GM18505 (cell line): Measurements from ENCODE around the gene BANK1.

Experiments used
- ATAC-seq: cut with Tn5 transposase; IDR thresholded peaks from one replicate; pipeline ENCODE4 v1.9.1; 2021; ENCODE audit not compliant: unreplicated experiment
- POLR2A ChIP-seq: IDR thresholded peaks from 4 replicates; pipeline ENCODE4 v1.6.1; 2011; ENCODE audit warnings: borderline replicate concordance; ENCODE audit not compliant: insufficient read depth, insufficient read length; ENCODE audit errors: extremely low read depth

The BANK1 gene

GRCh38 chr4:101791182-101791558 is 640 bp downstream of the BANK1 start:
- no peak for TF ChIP-seq POLR2A
- peak; percentile 6 for ATAC-seq

- ATAC-seq: no peak
- TF ChIP-seq POLR2A: no peak
Measured at GRCh38 chr4:101792056-101792590, 1.6 kb downstream of the BANK1 start.

- no peak for ATAC-seq
- no peak for TF ChIP-seq POLR2A
Measured at GRCh38 chr4:101793397-101793796, 2.9 kb downstream of the BANK1 start.

- no peak for TF ChIP-seq POLR2A
- no peak for ATAC-seq
Measured at GRCh38 chr4:101794806-101795205, 4.3 kb downstream of the BANK1 start.

DNA sequence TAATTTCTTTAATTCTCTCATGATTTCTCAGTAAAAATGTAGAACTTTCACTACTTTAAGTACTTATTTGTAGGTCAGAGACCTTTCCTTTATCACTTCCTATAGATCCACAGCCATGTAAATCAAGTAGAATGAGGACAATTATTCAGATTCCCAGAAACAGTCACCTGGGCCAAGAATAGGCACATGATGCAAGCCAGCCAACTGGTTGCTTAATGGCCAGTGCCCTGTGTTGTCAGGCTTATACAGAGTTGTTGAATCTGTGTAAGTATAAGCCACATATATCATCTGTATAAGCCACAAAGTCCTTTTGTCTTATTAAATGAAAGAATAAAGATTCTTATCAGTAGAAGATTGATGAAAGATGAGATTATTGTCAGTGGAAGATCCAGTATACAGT is 5.2 kb downstream of the BANK1 start:
- no peak for TF ChIP-seq POLR2A
- no peak for ATAC-seq

GRCh38 chr4:101801958-101802357 is 11.4 kb downstream of the BANK1 start:
- TF ChIP-seq POLR2A: no peak
- ATAC-seq: no peak

GRCh38 chr4:101806914-101807313 is 16.4 kb downstream of the BANK1 start:
- no peak for TF ChIP-seq POLR2A
- ATAC-seq: peak; percentile 99

DNA sequence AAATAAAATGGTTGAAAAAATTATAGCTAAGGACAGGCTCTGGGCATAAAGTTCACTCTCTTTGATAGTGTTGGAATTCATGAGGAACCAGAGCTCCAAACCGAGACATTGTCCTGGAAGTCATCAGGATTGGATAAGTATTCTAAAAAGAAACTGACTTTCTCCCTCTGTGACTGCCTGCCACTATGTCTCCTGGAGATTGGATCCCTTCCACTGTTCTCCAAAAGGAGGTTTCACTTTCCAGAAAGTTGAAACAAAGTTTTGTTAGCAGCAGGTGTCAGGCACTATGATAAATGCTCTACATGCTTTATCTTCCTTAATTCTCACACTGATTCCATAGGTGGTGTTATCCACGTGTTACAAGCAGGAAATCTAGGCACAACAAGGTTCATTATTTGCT is 16.8 kb downstream of the BANK1 start:
- ATAC-seq: peak; percentile 33
- no peak for TF ChIP-seq POLR2A

GRCh38 chr4:101813604-101814003 is 23.1 kb downstream of the BANK1 start:
- peak; percentile 80 for ATAC-seq
- no peak for TF ChIP-seq POLR2A

GRCh38 chr4:101818362-101818761 is 27.8 kb downstream of the BANK1 start:
- no peak for TF ChIP-seq POLR2A
- no peak for ATAC-seq

DNA sequence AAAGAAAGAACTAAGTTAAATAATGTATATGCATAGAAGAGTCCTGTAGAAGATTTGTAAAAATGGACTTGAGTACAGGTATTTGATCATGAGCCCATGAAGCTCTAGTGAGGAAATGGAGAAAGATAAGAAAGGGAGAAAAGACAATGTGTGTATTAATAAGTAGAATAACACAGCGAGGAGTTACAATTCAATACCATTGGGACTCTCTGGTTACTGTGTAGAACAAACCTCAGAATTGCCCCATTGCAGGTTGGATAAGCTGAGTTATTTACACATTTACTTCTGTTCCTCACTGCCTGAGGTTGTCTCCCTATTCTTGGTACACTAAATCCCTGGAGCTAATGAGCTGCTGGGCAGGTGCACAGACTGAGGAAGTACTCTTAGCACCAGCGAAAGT is 33.3 kb downstream of the BANK1 start:
- ATAC-seq: no peak

GRCh38 chr4:101824500-101824899 is 34.0 kb downstream of the BANK1 start:
- no peak for TF ChIP-seq POLR2A
- ATAC-seq: no peak

More for the DNA sequence above, 33.3 kb downstream of the BANK1 start:
- TF ChIP-seq POLR2A: no peak

- TF ChIP-seq POLR2A: no peak
- ATAC-seq: no peak
Measured at GRCh38 chr4:101825953-101826352, 35.4 kb downstream of the BANK1 start.

DNA sequence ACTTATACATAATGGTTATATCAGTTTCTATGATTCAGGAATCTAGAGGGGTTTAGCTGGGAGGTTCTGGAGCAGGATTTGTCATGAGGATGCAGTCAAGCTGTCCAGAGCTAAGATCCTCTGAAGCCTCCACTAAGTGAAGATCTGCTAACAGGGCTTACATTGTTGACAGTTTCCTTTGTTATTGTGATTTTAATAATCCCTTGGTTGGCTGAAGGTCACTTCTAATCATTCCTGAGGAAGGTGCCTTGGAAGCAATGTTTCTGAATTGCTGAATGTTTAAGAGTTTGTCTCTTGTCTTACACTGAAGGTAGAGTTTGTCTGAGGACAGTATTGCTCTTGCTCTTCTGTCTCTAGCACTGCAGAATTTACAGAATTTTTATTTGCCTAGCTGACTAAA is 41.3 kb downstream of the BANK1 start:
- TF ChIP-seq POLR2A: no peak
- ATAC-seq: no peak

DNA sequence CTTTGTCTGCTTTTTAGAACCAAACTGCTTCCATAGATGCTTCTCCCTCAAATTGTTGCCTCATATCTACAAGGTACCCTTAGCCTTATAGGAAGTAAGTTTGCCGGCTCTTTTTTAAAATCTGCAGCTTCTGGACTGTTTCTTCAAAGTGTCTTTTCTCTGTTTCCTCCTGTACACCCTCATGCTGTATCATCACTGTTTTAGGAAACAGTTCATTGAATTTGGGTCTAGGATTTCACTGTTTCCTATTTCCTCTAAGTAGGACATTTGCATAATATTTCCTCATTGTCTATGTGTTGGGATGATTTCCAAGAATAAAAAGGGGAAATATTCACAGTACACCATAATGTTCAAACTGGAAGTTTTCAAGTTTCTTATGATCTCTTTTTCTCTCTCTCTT is 43.0 kb downstream of the BANK1 start:
- no peak for TF ChIP-seq POLR2A
- ATAC-seq: no peak

DNA sequence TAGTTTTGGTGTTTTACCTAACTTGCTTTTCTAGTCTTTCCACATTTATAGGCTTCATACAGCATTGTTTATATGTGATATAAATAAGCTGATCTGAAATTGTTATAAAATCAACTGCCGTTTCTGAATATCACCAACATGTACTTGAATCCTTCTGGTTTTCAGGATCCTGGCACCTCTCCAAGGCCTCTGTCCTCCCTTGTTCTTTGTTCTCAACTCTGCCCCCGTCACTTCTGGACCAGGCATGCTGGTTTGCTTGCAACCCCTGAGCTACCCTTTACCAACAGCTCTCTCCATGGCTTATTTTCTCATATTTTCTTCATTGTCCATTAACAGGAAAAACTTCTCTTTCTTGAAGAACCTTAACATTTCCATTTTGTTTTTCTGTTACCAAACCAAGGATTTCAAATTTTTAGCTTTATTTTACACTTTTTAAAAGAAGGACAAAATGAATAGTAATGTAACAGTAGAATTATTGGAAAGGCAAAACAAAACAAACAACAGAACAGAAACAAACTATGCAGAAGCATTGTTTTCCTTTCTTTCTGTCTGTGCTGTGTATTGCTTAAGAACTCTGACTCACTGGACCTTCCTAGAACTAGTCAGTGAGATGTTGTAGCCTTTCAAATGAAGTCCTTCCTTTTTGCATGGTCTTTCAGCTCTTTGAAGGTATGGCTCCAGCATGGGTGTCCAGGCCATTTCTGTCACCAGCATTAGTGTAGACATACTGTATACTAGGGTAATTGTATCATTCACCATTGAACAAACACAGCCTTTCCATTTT is 44.8 kb downstream of the BANK1 start:
- no peak for TF ChIP-seq POLR2A
- no peak for ATAC-seq

GRCh38 chr4:101843054-101843453 is 52.5 kb downstream of the BANK1 start:
- TF ChIP-seq POLR2A: no peak
- no peak for ATAC-seq
